ENCODE results near the gene MAP2K6.

DNA sequence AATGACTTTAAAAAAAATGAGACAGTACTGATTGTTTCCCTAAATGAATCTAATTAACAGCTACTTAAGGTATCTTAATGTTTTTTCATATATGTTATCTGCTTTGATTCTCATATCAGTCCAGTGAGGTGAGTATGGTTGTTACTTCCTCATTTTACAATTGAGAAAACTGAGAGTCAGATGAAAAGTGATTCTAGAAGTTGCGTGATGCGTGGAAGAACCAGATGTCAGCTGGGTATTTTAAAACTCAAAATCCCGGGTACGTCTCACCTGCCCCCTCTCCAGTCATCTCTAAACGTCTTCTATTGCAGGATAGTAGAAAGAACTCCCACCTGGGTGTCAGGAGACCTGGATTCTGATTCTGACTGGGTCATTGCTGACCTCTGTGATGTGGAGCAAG is 89.2 kb downstream of the MAP2K6 start:
- TF ChIP-seq, protein P1, sequence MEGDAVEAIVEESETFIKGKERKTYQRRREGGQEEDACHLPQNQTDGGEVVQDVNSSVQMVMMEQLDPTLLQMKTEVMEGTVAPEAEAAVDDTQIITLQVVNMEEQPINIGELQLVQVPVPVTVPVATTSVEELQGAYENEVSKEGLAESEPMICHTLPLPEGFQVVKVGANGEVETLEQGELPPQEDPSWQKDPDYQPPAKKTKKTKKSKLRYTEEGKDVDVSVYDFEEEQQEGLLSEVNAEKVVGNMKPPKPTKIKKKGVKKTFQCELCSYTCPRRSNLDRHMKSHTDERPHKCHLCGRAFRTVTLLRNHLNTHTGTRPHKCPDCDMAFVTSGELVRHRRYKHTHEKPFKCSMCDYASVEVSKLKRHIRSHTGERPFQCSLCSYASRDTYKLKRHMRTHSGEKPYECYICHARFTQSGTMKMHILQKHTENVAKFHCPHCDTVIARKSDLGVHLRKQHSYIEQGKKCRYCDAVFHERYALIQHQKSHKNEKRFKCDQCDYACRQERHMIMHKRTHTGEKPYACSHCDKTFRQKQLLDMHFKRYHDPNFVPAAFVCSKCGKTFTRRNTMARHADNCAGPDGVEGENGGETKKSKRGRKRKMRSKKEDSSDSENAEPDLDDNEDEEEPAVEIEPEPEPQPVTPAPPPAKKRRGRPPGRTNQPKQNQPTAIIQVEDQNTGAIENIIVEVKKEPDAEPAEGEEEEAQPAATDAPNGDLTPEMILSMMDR (conservative IDR thresholded peaks at IDR 0.05; ENCODE audit: low read depth, low read length): no peak
- TF ChIP-seq EZH2phosphoT487 (IDR thresholded peaks at IDR 0.05; ENCODE audit: borderline replicate concordance, low read length): no peak

All from PC-3 (cell line).